Measurements from ENCODE around the gene KARS1. TPM values are rescaled to one million over a fixed set of nuclear protein-coding genes. Genes with fewer than 3 reads are reported as not detected.

KARS1 gene
- total and polyA plus RNA-seq, 2 experiments from 2014 or later: 117 to 130 TPM

GRCh38 chr16:75578725-75579124 lies 68.7 kb downstream of the KARS1 start:
- Histone ChIP-seq H3K9ac (no peak overlapping the region), H3K9me2 (ENCODE audit: insufficient read depth) (no peaks in the 10 kb centered on the region), H3K9me3 (ENCODE audit: low read depth) (no peaks in the 10 kb centered on the region), H2AFZ (no peak overlapping the region), H3K27me3 (replicated peaks; ENCODE audit: insufficient read depth) (no peaks in the 10 kb centered on the region), H3K4me1 (ENCODE audit: insufficient read depth) (no peaks in the 10 kb centered on the region), H3K36me3 (ENCODE audit: low read depth) (peaks cover 26% of the 10 kb centered on the region), H3F3A (ENCODE audit: insufficient read depth) (no peaks in the 10 kb centered on the region), H4K20me1 (ENCODE audit: insufficient read depth) (no peaks in the 10 kb centered on the region), H3K79me2 (ENCODE audit: insufficient read depth) (peaks cover 16% of the 10 kb centered on the region; the same call in 1 of the 2 replicates), H3K4me3 (no peak overlapping the region), H3K27ac (no peak overlapping the region), H3K4me2 (ENCODE audit: unreplicated experiment) (no peak overlapping the region)
- 98 to 99% methylated on average over 2 of the region's 2 CpGs for WGBS, 2 experiments (ENCODE audit: low coverage in 1 of 2, low lambda C conversion rate in 2 of 2, missing lambda C conversion rate in 2 of 2)
- TF ChIP-seq EZH2 (IDR thresholded peaks at IDR 0.05; ENCODE audit: insufficient read depth, poor library complexity, severe bottlenecking): no peak
- no peak for DNase-seq
- in situ Hi-C loops (cut with MboI): no loop called here

- Histone ChIP-seq H3K4me2 (ENCODE audit: unreplicated experiment) (no peak overlapping the region), H3K36me3 (ENCODE audit: low read depth) (peaks cover 32% of the 10 kb centered on the region), H3K9me2 (ENCODE audit: insufficient read depth) (no peaks in the 10 kb centered on the region), H3K27me3 (replicated peaks; ENCODE audit: insufficient read depth) (no peaks in the 10 kb centered on the region), H4K20me1 (ENCODE audit: insufficient read depth) (0 out of 2 replicates have a peak, but pooled peaks cover 3% of the 10 kb centered on the region), H3K9me3 (ENCODE audit: low read depth) (no peaks in the 10 kb centered on the region), H3F3A (ENCODE audit: insufficient read depth) (no peaks in the 10 kb centered on the region), H2AFZ (no peak overlapping the region), H3K27ac (no peak overlapping the region), H3K4me3 (no peak overlapping the region), H3K9ac (no peak overlapping the region), H3K4me1 (ENCODE audit: insufficient read depth) (no peaks in the 10 kb centered on the region), H3K79me2 (ENCODE audit: insufficient read depth) (peaks cover 21% of the 10 kb centered on the region)
- WGBS, 2 experiments (ENCODE audit: low coverage in 1 of 2, low lambda C conversion rate in 2 of 2, missing lambda C conversion rate in 2 of 2): 95 to 98% methylated on average over 7 of the region's 7 CpGs
- in situ Hi-C loops (cut with MboI): no loop called here
- no peak for DNase-seq
- no peak for TF ChIP-seq EZH2phosphoT487 (IDR thresholded peaks at IDR 0.05; ENCODE audit: insufficient read depth, low read depth)
- no peak for TF ChIP-seq EZH2 (IDR thresholded peaks at IDR 0.05; ENCODE audit: insufficient read depth, poor library complexity, severe bottlenecking)
Measured at GRCh38 chr16:75578212-75578611, 69.3 kb downstream of the KARS1 start.

Other genes with a start within 250 kb of the KARS1 start
- 30.4 and 36.9 TPM in 2 replicates for gene CFDP1, start 214.2 kb downstream of the KARS1 start, total RNA-seq (2014; rRNA removed; shearing (Covaris generic))
- 45.2 and 46.7 TPM in 2 replicates for gene CFDP1, start 214.2 kb downstream of the KARS1 start, polyA plus RNA-seq (2016; fragmentation: Nextera tagmentation; extraction: Ambion mirVana)
- 11.9 and 18.6 TPM in 2 replicates for gene TMEM170A, start 183.0 kb downstream of the KARS1 start, total RNA-seq (2014; rRNA removed; shearing (Covaris generic))
- 10.3 and 12.6 TPM in 2 replicates for gene TMEM170A, start 183.0 kb downstream of the KARS1 start, polyA plus RNA-seq (2016; fragmentation: Nextera tagmentation; extraction: Ambion mirVana)
- 0.65 and 0.76 TPM in 2 replicates for gene CHST6, start 152.2 kb downstream of the KARS1 start, total RNA-seq (2014; rRNA removed; shearing (Covaris generic))
- gene CHST6, start 152.2 kb downstream of the KARS1 start, polyA plus RNA-seq (2016; fragmentation: Nextera tagmentation; extraction: Ambion mirVana): 0.10 and 0.20 TPM in 2 replicates
- 0.25 TPM in 1 of 2 replicates, not detected in the other for gene CHST5, start 111.6 kb downstream of the KARS1 start, total RNA-seq (2014; rRNA removed; shearing (Covaris generic))
- gene CHST5, start 111.6 kb downstream of the KARS1 start, polyA plus RNA-seq (2016; fragmentation: Nextera tagmentation; extraction: Ambion mirVana): not detected in 2 replicates
- gene TMEM231, start 91.4 kb downstream of the KARS1 start, total RNA-seq (2014; rRNA removed; shearing (Covaris generic)): 14.2 and 20.3 TPM in 2 replicates
- 12.7 and 13.5 TPM in 2 replicates for gene TMEM231, start 91.4 kb downstream of the KARS1 start, polyA plus RNA-seq (2016; fragmentation: Nextera tagmentation; extraction: Ambion mirVana)
- gene GABARAPL2, start 81.3 kb downstream of the KARS1 start, total RNA-seq (2014; rRNA removed; shearing (Covaris generic)): 52.7 and 57.5 TPM in 2 replicates
- 252 and 257 TPM in 2 replicates for gene GABARAPL2, start 81.3 kb downstream of the KARS1 start, polyA plus RNA-seq (2016; fragmentation: Nextera tagmentation; extraction: Ambion mirVana)
- gene ADAT1, start 24.4 kb downstream of the KARS1 start, total RNA-seq (2014; rRNA removed; shearing (Covaris generic)): 31.3 and 40.1 TPM in 2 replicates
- gene ADAT1, start 24.4 kb downstream of the KARS1 start, polyA plus RNA-seq (2016; fragmentation: Nextera tagmentation; extraction: Ambion mirVana): 18.9 and 25.8 TPM in 2 replicates
- gene TERF2IP, start 108 bp upstream of the KARS1 start, total RNA-seq (2014; rRNA removed; shearing (Covaris generic)): 44.8 and 60.7 TPM in 2 replicates
- gene TERF2IP, start 108 bp upstream of the KARS1 start, polyA plus RNA-seq (2016; fragmentation: Nextera tagmentation; extraction: Ambion mirVana): 59.8 and 66.9 TPM in 2 replicates
- not detected in 2 replicates for gene CPHXL2, start 29.3 kb upstream of the KARS1 start, total RNA-seq (2014; rRNA removed; shearing (Covaris generic))
- gene CPHXL2, start 29.3 kb upstream of the KARS1 start, polyA plus RNA-seq (2016; fragmentation: Nextera tagmentation; extraction: Ambion mirVana): 0.15 TPM in 1 of 2 replicates, not detected in the other
- not detected in 2 replicates for gene DUXB, start 53.8 kb upstream of the KARS1 start, total RNA-seq (2014; rRNA removed; shearing (Covaris generic))
- not detected in 2 replicates for gene DUXB, start 53.8 kb upstream of the KARS1 start, polyA plus RNA-seq (2016; fragmentation: Nextera tagmentation; extraction: Ambion mirVana)
- gene CPHXL, start 78.8 kb upstream of the KARS1 start, total RNA-seq (2014; rRNA removed; shearing (Covaris generic)): not detected in 2 replicates
- not detected in 2 replicates for gene CPHXL, start 78.8 kb upstream of the KARS1 start, polyA plus RNA-seq (2016; fragmentation: Nextera tagmentation; extraction: Ambion mirVana)

Data from GM23248 (cell line).